ENCODE measurements around the gene PPP1R16B. TPM values are rescaled to one million over a fixed set of nuclear protein-coding genes. Genes with fewer than 3 reads are reported as not detected.

Gene PPP1R16B
- polyA plus RNA-seq, 1 donor from 2014 or later: 1.9 TPM

- H3K27me3 ChIP-seq (ENCODE audit: insufficient read depth, low read depth, low read length): peaks cover 12% of the 10 kb centered on the region
- H3K4me3 ChIP-seq (ENCODE audit: low read length): no peak overlapping the region
- H3K9ac ChIP-seq (ENCODE audit: low read length): no peak overlapping the region
Measured at GRCh38 chr20:38894091-38894847, 88.8 kb downstream of the PPP1R16B start.

More at GRCh38 chr20:38894091-38894847, 88.8 kb downstream of the PPP1R16B start:
- no peaks in the 10 kb centered on the region for H3K79me2 ChIP-seq (replicated peaks; ENCODE audit: insufficient read depth, low read length)
- TF ChIP-seq REST (IDR thresholded peaks at IDR 0.05; ENCODE audit: borderline replicate concordance) (no peak), RAD21 (conservative IDR thresholded peaks at IDR 0.05) (no peak), CTCF (IDR thresholded peaks at IDR 0.05; ENCODE audit: poor library complexity, severe bottlenecking) (no peak), EZH2 (IDR thresholded peaks at IDR 0.05; ENCODE audit: borderline replicate concordance, insufficient read depth, low read length, poor library complexity, severe bottlenecking) (no peak), EP300 (conservative IDR thresholded peaks at IDR 0.05; ENCODE audit: poor library complexity, severe bottlenecking) (no peak), SMC3 (conservative IDR thresholded peaks at IDR 0.05; ENCODE audit: poor library complexity) (no peak), TAF1 (IDR thresholded peaks at IDR 0.05; ENCODE audit: low read depth) (no peak), MXI1 (conservative IDR thresholded peaks at IDR 0.05; ENCODE audit: poor library complexity, severe bottlenecking) (no peak), POLR2AphosphoS5 (IDR thresholded peaks at IDR 0.05) (no peak)
- H3K9me2 ChIP-seq (ENCODE audit: insufficient read depth, low read length): no peaks in the 10 kb centered on the region
- H3K4me2 ChIP-seq (ENCODE audit: low read length): no peak overlapping the region
- H3K36me3 ChIP-seq (ENCODE audit: insufficient read depth, low read length): no peaks in the 10 kb centered on the region
- no peaks in the 10 kb centered on the region for H3K9me3 ChIP-seq (ENCODE audit: low read length)
- no peak overlapping the region for H3K27ac ChIP-seq (ENCODE audit: low read length)
- H3F3A ChIP-seq (ENCODE audit: insufficient read depth, low read length, poor library complexity, severe bottlenecking): no peaks in the 10 kb centered on the region
- H4K20me1 ChIP-seq (ENCODE audit: insufficient read depth): no peaks in the 10 kb centered on the region
- no peak overlapping the region for H2AFZ ChIP-seq (ENCODE audit: low read depth, low read length)
